Activated naive CD8-positive, alpha-beta T cell treated with anti-CD3 and anti-CD28 coated beads, Interleukin-2, amount 10 ng/mL, durations not matched to agents 7 days and 5 days (primary cell): Measurements from ENCODE around the gene SMIM32. TPM values are rescaled to one million over a fixed set of nuclear protein-coding genes. Genes with fewer than 3 reads are reported as not detected.

Source experiments
- ATAC-seq: fragments of 150-1000 bp; cut with Tn5 transposase; one replicate; pipeline ENCODE4 v1.10.0; 2021; ENCODE audit warnings: low read depth, moderate library complexity
- POLR2A ChIA-PET: fragments of 350-600 bp; sonication (Branson Sonifier 250); formaldehyde crosslinking; loops from one replicate; lab custom pipeline; 2021; ENCODE audit warnings: antibody characterized with exemption; lab: Charles Lee
- DNase-seq: peaks from one replicate; pipeline ENCODE4 v3.0.0; 2021
- H3K27ac Mint-ChIP-seq: one replicate; pipeline ENCODE4 v1.8.0; 2022; ENCODE audit warnings: mild to moderate bottlenecking, mixed read lengths
- H3K27me3 Mint-ChIP-seq: one replicate; pipeline ENCODE4 v1.8.0; 2022; ENCODE audit warnings: mild to moderate bottlenecking, moderate library complexity, mixed read lengths
- H3K36me3 Mint-ChIP-seq: one replicate; pipeline ENCODE4 v1.8.0; 2021; ENCODE audit warnings: mild to moderate bottlenecking, mixed read lengths
- H3K4me1 Mint-ChIP-seq: one replicate; pipeline ENCODE4 v1.8.0; 2021; ENCODE audit warnings: mixed read lengths
- H3K4me3 Mint-ChIP-seq: one replicate; pipeline ENCODE4 v1.8.0; 2022; ENCODE audit warnings: mild to moderate bottlenecking, moderate library complexity, mixed read lengths
- H3K9me3 Mint-ChIP-seq: one replicate; pipeline ENCODE4 v1.8.0; 2021; ENCODE audit warnings: mixed read lengths
- total RNA-seq, 2 experiments: library from RNA; stranded (reverse); gene quantifications; one replicate each; pipeline ENCODE4 v1.2.3, GENCODE V29; 2021

SMIM32 gene
- total RNA-seq, 2 experiments from 2014 or later = not detected

- POLR2A ChIA-PET = no interaction called here
- peaks cover 22% of the 10 kb centered on the region for H3K36me3 Mint-ChIP-seq
- H3K27me3 Mint-ChIP-seq = no peaks in the 10 kb centered on the region
- ATAC-seq (no peak), DNase-seq (no peak)
- H3K27ac Mint-ChIP-seq = no peak overlapping the region
- H3K4me1 Mint-ChIP-seq = no peaks in the 10 kb centered on the region
- H3K4me3 Mint-ChIP-seq = no peak overlapping the region
- H3K9me3 Mint-ChIP-seq = no peaks in the 10 kb centered on the region
These were observed 37.9 kb downstream of the SMIM32 start for GRCh38 chr5:136155078-136155477.

GRCh38 chr5:136153581-136154236, 39.3 kb downstream of the SMIM32 start:
- Mint-ChIP-seq H3K27me3 (no peaks in the 10 kb centered on the region), H3K36me3 (peaks cover 22% of the 10 kb centered on the region), H3K4me1 (no peaks in the 10 kb centered on the region), H3K9me3 (no peaks in the 10 kb centered on the region), H3K4me3 (no peak overlapping the region), H3K27ac (no peak overlapping the region)
- POLR2A ChIA-PET = no interaction called here
- ATAC-seq = no peak
- DNase-seq = no peak

- POLR2A ChIA-PET = no interaction called here
- no peaks in the 10 kb centered on the region for H3K27me3 Mint-ChIP-seq
- peaks cover 12% of the 10 kb centered on the region for H3K36me3 Mint-ChIP-seq
- H3K4me3 Mint-ChIP-seq = no peak overlapping the region
- H3K27ac Mint-ChIP-seq = no peak overlapping the region
- ATAC-seq (no peak), DNase-seq (no peak)
- H3K9me3 Mint-ChIP-seq = no peaks in the 10 kb centered on the region
- peaks cover 2% of the 10 kb centered on the region for H3K4me1 Mint-ChIP-seq
These were observed 43.1 kb downstream of the SMIM32 start for GRCh38 chr5:136149891-136150290.

GRCh38 chr5:136147632-136148031, 45.3 kb downstream of the SMIM32 start:
- POLR2A ChIA-PET = no interaction called here

GRCh38 chr5:136146201-136146600, 46.8 kb downstream of the SMIM32 start:
- POLR2A ChIA-PET = no interaction called here
- ATAC-seq (no peak), DNase-seq (no peak)
- H3K4me1 Mint-ChIP-seq = peaks cover 2% of the 10 kb centered on the region
- peaks cover 2% of the 10 kb centered on the region for H3K36me3 Mint-ChIP-seq
- no peak overlapping the region for H3K27ac Mint-ChIP-seq
- no peak overlapping the region for H3K4me3 Mint-ChIP-seq
- no peaks in the 10 kb centered on the region for H3K27me3 Mint-ChIP-seq
- H3K9me3 Mint-ChIP-seq = no peaks in the 10 kb centered on the region

More at GRCh38 chr5:136147632-136148031, 45.3 kb downstream of the SMIM32 start:
- Mint-ChIP-seq H3K4me3 (no peak overlapping the region), H3K4me1 (peaks cover 2% of the 10 kb centered on the region), H3K27ac (no peak overlapping the region), H3K36me3 (peaks cover 2% of the 10 kb centered on the region), H3K9me3 (no peaks in the 10 kb centered on the region), H3K27me3 (no peaks in the 10 kb centered on the region)
- DNase-seq (no peak), ATAC-seq (no peak)

GRCh38 chr5:136145030-136145429, 47.9 kb downstream of the SMIM32 start:
- H3K4me3 Mint-ChIP-seq = no peak overlapping the region
- peaks cover 2% of the 10 kb centered on the region for H3K4me1 Mint-ChIP-seq
- no peak for ATAC-seq
- no peaks in the 10 kb centered on the region for H3K27me3 Mint-ChIP-seq
- H3K27ac Mint-ChIP-seq = no peak overlapping the region
- peaks cover 2% of the 10 kb centered on the region for H3K36me3 Mint-ChIP-seq
- no peak for DNase-seq
- no peaks in the 10 kb centered on the region for H3K9me3 Mint-ChIP-seq
- POLR2A ChIA-PET = no interaction called here

GRCh38 chr5:136143763-136144162, 49.2 kb downstream of the SMIM32 start:
- peaks cover 5% of the 10 kb centered on the region for H3K4me1 Mint-ChIP-seq
- ATAC-seq (no peak), DNase-seq (no peak)
- H3K4me3 Mint-ChIP-seq = no peak overlapping the region
- H3K36me3 Mint-ChIP-seq = peaks cover 6% of the 10 kb centered on the region
- H3K27ac Mint-ChIP-seq = no peak overlapping the region
- POLR2A ChIA-PET = no interaction called here
- no peaks in the 10 kb centered on the region for H3K27me3 Mint-ChIP-seq
- no peaks in the 10 kb centered on the region for H3K9me3 Mint-ChIP-seq

GRCh38 chr5:136143312-136143711, 49.6 kb downstream of the SMIM32 start:
- DNase-seq (no peak), ATAC-seq (no peak)
- Mint-ChIP-seq H3K36me3 (peaks cover 5% of the 10 kb centered on the region), H3K9me3 (no peaks in the 10 kb centered on the region), H3K27me3 (no peaks in the 10 kb centered on the region), H3K4me3 (no peak overlapping the region), H3K4me1 (peaks cover 5% of the 10 kb centered on the region), H3K27ac (no peak overlapping the region)
- POLR2A ChIA-PET = no interaction called here

- DNase-seq = no peak
- H3K27me3 Mint-ChIP-seq = no peaks in the 10 kb centered on the region
- H3K36me3 Mint-ChIP-seq = peaks cover 4% of the 10 kb centered on the region
- no peak overlapping the region for H3K4me3 Mint-ChIP-seq
- ATAC-seq = no peak
- H3K27ac Mint-ChIP-seq = no peak overlapping the region
- H3K4me1 Mint-ChIP-seq = peaks cover 11% of the 10 kb centered on the region
- no peaks in the 10 kb centered on the region for H3K9me3 Mint-ChIP-seq
- POLR2A ChIA-PET = no interaction called here
These were observed 51.4 kb downstream of the SMIM32 start for GRCh38 chr5:136141561-136141960.

Other genes with a start within 250 kb of the SMIM32 start
- not detected for gene LECT2, start 238.2 kb downstream of the SMIM32 start, total RNA-seq
- 10 to 100 TPM in 1 of 2 experiments, 1 to 10 TPM in 1; 9.3 to 14.6 TPM for gene TGFBI, start 164.2 kb downstream of the SMIM32 start, total RNA-seq
- gene SMAD5, start 60.3 kb downstream of the SMIM32 start, total RNA-seq = 10 to 100 TPM; 22.9 to 29.6 TPM
- not detected for gene TRPC7, start 172.4 kb upstream of the SMIM32 start, total RNA-seq